DMS114 treated with DMSO at 0.1 percent for 48 hours (cell line): ENCODE results near the gene LRRC7.

Experiments used
- DNase-seq: peaks from one replicate; lab custom pipeline; 2025; ENCODE audit not compliant: unreplicated experiment; lab: John Stamatoyannopoulos, UW

The LRRC7 gene

DNA sequence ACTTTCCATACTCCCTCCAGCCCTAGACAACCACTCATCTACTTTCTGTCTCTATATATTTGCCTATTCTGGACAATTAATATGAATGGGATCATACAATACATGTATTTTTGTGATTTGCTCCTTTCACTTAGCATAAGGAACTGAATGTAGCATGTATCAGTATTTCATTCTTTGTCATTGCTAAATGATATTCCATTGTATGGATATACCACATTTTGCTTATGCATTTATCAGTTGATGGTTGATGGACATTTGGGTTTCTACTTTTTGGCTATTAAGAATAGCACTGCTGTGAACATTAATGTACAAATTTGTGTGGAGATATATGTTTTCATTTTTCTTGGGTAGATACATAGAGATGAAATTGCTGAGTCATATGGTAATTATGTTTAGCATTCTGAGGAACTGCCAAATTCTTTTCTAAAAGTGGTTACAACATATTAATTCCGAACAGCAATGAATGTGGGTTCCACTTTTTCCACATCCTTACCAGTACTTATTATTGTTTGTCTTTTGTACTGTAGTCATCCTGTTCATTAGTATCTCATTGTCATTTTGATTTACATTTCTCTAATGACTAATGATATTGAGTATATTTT lies 516.7 kb downstream of the LRRC7 start:
- no peak for DNase-seq

DNA sequence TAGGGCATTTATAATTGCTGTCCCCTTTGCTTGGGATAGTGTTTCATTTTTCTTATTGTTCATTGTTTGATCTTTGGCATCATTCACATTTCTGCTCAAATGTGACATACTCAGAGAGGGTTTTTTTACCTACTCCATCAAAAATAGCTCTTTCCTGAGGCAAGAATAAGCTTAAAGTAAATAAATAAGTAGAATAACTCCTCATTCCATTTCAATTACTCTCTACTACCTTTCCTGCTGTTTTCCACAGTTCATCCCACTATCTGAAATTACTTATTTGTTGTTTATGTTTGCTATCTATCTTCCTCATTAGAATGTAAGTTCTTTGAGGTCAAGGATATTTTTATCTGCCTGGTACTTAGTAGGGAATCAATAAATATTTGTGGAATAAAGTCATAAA lies 517.8 kb downstream of the LRRC7 start:
- DNase-seq, result no peak

DNA sequence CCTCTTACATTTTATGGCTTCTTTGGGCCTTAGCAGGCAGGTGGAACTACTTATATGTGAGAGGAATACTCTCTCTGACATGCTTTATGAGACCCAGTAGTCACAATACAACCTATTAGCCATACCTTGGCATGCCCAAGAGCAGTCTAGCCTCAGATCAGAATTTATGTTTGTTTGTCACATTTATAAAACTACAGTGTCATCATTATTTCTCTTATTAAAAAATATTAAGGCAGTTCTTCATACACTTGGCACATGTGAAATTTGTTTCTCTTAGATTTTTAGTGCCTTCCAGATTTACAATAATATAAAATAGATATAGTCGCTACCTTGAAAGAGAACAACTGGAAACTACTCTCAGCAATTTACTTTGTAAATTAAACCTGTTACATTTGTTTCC lies 519.2 kb downstream of the LRRC7 start:
- no peak for DNase-seq

DNA sequence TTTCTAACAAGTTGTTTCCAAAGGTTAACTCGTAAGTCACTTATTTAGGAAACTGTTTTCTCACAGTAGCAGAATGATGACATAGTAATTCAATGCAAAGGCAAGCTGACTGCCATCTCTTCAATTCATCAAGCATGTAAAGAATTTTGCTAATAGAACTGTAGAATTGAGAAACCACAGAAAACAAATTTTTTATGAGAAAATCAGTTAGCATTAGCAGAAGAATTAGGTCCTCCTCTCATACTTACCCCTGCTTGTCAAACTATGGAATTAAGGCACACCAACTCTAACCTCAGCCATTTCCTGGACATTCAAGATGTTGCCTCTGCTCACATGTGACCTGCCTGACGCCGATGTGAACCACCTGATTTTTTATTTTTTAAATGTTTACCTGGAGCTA lies 522.4 kb downstream of the LRRC7 start:
- no peak for DNase-seq

DNA sequence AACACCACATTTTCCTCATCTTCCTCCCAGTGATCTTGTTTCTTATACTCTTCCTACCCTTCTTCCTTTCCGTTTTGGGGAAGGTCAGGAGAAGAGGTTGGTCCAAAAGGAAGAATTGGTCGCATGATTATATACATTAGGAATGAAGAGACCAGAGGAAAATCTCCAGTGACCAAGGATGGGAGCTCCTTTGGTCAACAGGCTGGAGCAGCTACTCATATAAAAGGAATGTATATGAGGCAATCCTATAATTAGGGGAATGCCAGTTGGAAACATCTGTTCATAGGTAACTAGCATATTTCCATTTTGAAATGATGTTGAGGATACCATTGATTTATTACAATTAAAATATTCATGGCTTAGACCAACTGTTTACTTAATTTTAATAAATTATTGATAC lies 523.2 kb downstream of the LRRC7 start:
- no peak for DNase-seq

DNA sequence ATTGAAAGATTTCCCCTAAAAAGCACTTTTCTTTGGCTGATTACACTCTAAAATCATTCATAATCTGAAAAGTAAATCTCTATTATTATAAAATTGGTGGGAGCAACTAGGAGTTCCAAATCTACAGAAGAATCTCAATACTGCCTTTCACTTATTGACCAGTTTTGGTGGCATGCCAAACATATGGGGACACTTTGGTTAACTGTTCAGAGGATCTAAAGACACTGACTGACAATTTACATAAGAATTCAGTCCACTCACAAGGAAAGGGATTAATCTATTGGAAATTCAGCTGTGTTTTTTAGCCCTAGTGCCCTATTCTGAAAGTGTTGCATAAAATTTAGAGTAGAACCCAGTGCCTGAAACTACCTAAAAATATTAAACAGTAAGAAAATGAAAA lies 524.1 kb downstream of the LRRC7 start:
- DNase-seq, result no peak

DNA sequence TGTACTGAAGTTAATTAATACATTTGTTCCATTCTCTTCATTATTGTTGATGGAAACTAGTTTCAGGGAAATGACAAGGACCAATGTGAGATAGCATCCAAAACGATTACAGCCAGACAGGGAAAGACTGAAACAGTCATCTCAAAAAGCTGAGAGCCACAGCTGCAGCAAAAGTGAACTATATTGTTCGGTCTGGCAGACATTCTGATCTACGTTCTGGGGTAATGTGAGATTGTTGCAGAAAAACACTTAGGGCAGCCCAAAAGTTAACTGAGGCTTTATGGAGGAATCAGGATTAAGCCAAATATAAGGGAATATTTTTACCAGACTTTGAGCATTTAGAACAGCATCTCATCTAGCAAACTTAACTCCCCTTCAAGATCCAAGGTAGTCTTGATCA lies 524.8 kb downstream of the LRRC7 start:
- DNase-seq, result no peak

DNA sequence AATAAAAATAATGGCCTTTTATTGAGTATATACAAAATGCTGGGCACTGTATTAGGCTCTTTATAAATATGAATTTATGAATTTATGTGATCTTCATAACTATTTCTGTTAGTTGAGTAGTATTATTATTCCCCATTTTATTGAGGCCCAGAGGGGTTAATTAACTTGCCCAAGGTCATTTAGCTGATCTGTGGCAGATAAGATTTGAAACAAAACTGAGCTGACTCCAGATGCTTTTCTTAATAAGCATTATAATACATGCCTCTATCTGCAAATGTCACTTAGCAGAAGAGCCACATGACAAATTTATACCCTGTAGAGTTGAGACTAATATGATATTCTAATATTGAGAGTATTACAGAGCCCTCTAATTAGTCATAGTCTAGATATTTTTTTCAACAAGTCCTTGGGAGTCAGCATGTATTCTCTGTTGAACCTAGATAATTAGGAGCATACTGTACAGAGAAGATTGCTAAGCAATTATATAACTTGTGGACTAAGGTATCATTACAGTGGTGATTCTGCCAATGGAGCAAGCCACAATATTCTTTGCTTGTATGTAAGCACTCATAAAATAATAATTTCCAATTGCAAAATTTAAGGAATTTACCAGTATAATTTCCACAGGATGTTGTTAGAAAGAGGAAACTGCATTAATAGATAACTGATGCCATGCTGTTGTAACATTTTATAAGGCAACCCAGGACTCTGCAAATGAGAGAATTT lies 525.7 kb downstream of the LRRC7 start:
- DNase-seq, result no peak

DNA sequence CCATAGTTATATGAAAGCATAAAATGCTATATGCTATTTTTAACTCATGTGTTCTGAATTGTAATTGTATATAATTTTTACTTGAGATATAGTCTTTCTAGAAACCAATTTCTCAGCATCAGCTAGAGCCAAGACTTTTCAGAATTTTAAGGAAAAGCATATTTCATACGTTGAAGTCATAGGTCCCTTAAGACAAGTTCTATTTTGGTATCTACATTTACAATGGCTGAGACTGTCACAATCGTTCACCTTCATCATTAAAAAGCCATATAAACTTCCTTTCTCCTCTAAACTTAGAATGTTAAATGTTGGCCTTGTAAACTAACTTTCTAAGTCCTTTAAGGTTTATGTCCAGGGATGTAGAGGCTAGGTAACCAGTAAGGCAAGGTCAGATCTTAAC lies 533.5 kb downstream of the LRRC7 start:
- no peak for DNase-seq

DNA sequence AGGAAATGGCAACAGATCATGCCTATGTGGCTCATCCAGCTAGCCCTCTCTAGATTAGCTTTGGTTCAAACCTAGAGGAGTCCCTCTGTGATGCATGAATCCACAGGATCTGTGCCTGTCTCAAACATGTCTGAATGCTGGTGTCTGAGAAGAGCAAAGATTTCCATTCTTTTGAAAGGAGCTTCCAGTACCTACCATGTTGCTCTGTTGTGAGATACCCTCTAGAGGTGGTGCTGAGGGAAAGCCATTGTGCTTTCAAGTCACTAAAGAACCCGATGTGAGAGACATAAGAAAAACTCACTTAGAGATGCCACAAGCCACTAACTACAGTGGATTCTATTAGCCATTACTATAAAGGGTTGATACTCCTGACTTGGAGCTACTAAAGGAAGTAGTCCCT lies 534.1 kb downstream of the LRRC7 start:
- DNase-seq, result no peak

DNA sequence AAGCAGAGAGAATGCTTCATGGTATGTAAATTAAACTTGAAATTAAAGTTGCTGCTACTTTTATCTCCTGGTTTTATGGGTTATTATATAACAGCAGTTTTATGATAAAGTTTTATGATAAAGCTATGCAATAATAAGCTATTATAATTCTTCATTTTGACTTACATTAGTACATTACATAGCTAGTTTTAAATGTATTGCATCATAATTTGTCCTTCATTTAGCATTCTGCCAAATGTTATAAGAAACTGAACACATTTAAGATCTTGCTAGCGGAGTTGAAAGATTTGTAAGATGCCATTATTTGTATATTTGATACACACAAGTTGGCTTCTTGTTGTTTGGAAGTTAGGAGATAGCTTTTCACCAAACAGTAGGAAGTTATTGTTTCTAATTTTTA lies 536.0 kb downstream of the LRRC7 start:
- DNase-seq, result no peak

DNA sequence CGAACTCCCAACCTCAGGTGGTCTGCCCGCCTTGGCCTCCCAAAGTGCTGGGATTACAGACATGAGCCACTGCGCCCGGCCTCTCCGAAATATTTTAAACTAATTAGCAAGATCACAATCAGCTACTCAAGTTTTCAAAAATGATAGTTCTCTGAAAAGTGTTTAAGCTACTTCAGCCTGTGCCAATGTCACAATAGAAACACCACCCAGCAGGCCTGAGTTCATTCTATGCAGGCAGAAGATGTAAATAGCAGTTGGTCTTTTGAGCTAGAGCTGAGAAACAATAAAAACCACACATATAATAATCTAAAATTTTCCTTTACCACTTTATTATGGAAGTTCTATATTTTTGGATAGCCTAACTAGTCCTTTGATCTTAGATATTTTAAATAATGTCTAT lies 541.5 kb downstream of the LRRC7 start:
- no peak for DNase-seq

DNA sequence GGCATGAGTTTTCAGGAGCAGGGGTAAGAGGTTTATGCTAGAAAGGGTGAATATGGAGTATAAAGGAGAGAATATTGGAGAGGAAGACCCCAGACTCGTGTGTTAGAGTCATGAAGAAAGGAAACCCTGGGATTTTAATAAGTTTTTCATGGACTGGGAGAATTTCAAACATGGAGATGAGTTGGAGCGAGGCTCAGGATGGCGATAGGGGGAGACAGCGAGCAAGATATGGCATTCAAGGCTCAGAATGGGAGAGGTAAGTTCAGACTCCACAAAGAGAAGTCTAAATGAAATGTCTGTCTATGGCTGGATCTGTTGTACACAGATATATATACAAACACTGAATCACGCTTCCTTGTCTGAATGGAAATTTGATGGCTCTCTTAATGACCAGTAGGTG lies 545.1 kb downstream of the LRRC7 start:
- DNase-seq, result no peak

DNA sequence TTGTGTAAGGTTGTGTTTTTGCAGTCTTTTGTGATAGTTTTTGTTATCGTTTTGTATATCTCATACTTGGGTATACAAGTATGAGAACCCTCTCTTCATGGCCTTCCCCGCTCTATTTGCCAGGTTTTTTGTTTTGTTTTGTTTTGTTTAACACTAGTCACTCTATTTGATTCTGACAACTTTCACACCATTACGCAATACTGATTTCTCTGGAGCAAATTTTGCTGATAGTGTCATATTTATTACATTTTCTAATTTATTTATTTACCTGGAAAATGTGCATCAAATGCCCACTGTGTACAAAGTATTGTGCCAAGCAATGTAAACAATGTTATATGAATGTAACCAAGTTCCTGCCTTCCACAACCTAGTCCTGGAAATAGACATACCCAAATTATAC lies 547.6 kb downstream of the LRRC7 start:
- no peak for DNase-seq

DNA sequence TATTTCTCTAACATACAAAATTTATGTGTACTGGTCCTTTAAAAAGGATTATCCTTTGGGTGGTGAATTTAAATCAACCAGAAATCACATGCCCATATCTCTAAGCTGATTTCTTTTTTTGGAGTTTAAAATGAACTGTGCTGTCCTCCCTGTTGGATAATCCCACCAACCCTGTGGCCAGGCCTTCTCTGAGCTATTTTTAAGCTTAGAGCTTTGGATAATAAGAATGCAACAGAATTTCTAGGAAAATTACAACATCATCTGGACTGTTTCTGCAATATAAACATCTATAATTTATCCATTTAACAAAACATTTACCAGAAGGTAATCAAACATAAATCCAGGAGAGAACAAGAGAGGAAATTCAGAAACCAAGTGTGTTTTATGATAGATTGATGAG lies 549.3 kb downstream of the LRRC7 start:
- no peak for DNase-seq

DNA sequence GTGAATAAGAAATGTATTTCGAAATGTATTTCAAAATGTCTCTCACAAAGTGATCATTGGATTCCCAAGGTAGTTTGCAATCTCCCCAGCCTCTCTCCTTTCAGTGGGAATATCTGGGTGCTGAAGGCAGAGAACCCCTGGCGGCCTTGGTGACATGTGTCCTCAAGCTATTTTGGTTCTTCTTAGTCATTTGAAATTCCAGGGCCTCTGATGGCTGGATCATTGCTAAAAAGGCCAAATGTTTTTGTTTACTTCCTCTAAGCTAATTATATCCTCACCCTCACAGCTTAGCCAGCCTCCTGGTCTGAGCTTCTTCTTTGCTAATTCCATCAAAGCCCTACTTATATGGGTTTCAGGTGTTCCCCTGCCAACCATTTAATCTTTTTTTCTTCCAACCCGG lies 566.4 kb downstream of the LRRC7 start:
- no peak for DNase-seq

DNA sequence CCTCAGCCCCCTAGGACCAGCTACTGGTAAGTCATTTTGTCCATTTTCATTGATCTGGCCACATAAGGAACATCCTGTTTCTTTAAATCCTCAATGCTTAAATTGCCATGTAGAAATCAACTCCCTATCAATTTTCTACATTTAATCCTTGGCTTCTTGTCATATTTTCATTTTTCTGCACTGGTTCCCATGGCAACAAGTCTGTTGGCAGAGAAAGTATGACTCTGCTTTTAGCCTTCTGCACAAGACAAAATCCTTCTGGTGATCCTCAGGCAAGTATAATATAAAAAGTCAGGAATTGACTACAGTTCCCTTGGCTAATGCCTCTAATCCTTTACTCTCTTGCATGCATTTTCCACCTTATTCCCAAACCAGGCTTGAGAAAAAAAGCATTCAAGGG lies 572.6 kb downstream of the LRRC7 start:
- no peak for DNase-seq

DNA sequence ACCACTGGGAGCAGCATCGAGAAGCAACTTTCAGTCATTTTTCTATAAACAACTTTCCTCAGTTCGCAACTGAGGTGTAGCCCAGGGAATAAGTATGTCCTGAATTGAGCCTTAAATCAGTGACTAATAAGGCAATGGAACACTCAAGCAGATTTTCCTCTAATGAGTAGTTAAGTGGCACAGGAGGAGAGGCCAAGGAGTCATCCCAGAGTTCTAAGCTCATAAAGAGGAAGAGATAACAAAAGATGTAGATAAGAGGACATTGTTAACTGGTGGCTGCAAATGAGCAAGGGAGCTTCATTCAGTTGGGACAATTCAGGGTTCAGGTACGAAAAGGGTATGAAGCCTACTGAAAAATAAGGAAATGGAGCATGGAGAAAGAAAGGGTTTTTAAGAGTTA lies 573.2 kb downstream of the LRRC7 start:
- DNase-seq, result no peak

DNA sequence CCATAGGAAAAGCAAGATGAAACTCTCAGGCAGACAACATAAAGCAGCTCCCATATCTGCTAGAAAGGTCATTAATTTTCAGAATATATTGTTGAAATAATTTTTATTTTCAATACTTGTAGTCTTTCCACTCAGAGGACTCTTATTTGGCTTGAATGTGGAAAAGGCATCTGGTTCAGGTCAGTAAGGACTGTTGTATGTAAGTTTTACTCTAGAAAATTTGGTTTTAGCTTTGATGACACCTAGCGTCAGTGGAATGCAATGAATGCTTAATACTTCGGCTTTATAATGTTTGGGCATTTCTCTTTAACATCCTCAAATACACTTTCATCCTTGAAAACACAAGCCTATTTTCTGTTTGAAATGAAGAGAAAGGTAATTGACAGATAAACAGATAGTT lies 574.4 kb downstream of the LRRC7 start:
- DNase-seq, result no peak

DNA sequence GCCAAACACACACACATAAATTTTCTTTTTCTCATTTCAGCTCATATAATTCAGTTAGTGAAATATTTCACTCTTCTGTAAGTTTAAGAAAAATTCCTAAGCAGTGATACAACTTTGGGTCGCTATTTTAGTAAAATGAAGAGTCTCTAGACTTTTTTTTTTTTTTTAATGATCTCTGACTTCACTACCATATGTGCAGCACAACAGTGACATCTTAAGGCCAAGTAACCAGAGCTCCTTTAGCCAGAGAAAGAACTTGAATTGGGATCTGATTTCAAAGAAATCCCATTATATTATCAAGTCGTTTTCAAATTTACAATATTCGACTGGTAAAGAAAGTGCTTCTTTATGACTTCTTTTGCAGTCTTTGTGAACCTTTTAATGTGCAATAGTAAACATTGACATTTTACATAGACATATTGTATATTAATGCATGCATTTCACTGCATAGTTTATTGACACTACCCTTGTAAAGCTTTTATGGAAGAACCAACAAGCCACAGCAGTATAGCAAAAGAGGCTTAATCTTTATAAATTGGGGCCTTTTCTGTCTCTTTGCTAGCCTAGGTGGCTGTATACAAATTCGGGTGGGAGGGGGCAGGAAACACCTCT lies 575.4 kb downstream of the LRRC7 start:
- no peak for DNase-seq

DNA sequence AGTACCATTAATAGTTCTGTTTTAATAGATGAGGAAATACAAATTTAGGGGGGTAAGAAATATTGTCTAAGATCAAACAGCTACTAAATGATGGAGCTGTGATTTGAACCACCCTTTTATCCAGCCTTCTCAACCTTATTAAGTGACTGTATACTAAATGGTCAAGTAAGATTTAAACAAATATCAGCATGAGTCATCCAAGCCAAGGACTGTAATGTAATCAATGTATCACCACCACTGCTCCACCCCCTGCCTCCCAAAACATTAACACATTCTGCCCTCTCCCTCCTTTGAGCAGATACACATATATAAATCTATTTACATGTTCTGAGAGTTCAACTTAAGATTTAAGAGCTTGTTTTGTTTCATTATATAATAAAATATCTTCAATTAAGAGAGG lies 578.8 kb downstream of the LRRC7 start:
- no peak for DNase-seq

DNA sequence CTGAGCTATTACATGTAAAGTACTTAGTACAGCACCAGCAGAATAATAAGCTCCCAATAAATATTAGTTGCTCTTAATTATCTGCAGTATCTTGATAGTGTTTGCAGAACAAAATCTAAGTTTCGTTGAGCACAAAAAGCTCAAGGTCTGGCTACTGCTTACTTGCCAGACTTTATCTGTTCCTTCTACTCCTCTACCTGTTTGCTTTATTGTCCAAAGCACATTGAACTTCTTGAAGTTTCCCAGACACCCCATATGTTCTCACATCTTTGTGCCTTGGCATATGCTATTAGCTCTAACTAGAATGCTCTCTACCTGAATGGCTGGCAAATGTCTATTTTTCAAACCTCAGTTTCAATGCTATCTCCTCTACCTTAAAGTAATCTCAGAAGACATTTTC lies 582.7 kb downstream of the LRRC7 start:
- no peak for DNase-seq

DNA sequence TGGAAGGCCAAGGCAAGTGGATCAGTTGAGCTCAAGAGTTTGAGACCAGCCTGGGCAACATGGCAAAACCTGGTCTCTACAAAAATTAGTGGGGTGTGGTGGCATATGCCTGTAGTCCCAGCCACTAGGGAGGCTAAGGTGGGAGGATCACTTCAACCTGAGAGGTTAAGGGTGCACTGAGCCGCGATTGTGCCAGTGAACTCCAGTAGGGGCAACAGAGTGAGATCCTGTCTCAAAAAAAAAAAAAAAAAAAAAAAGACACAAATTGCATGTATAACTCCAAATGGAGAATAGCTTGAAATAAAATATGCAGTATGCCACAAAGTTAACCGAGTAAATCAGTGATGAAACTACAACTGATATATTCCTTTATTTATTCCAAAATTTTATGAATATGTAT lies 586.0 kb downstream of the LRRC7 start:
- no peak for DNase-seq
